GM23338 (cell line): Measurements from ENCODE around the gene SMG7. TPM values are rescaled to one million over a fixed set of nuclear protein-coding genes. Genes with fewer than 3 reads are reported as not detected.

ENCODE experiments used
- ATAC-seq: fragments of 200-7000 bp; cut with Tn5 transposase; 3 replicates; pipeline ENCODE4 v1.9.1; 2020
- DNase-seq: peaks from one replicate; pipeline ENCODE4 v3.0.0-alpha.2; 2015; ENCODE audit warnings: low spot score
- H2AFZ ChIP-seq: fragments of 200-600 bp; sonication (generic); 2 replicates; pipeline ENCODE4 v1.8.0; 2016; ENCODE audit warnings: antibody characterized with exemption, mild to moderate bottlenecking, moderate library complexity
- H3F3A ChIP-seq: fragments of 200-600 bp; sonication (generic); replicated peaks from 2 replicates; pipeline ENCODE4 v1.8.0; 2017; ENCODE audit warnings: antibody characterized with exemption, mixed run types, low read depth
- H3K27ac ChIP-seq: fragments of 200-600 bp; sonication (generic); 2 replicates; pipeline ENCODE4 v1.6.1; 2016; ENCODE audit warnings: low read depth
- H3K27me3 ChIP-seq: fragments of 200-600 bp; sonication (generic); 2 replicates; pipeline ENCODE4 v1.8.0; 2016; ENCODE audit warnings: mild to moderate bottlenecking, mixed run types, moderate library complexity; ENCODE audit not compliant: insufficient read depth
- H3K36me3 ChIP-seq: fragments of 200-600 bp; sonication (generic); 2 replicates; pipeline ENCODE4 v1.8.0; 2016; ENCODE audit warnings: mild to moderate bottlenecking; ENCODE audit not compliant: insufficient read depth
- H3K4me1 ChIP-seq: fragments of 200-600 bp; sonication (generic); 2 replicates; pipeline ENCODE4 v1.8.0; 2016; ENCODE audit warnings: mild to moderate bottlenecking, moderate library complexity; ENCODE audit not compliant: insufficient read depth
- H3K4me2 ChIP-seq: fragments of 200-600 bp; sonication (generic); 2 replicates; pipeline ENCODE4 v1.7.1; 2017; ENCODE audit warnings: mixed run types
- H3K4me3 ChIP-seq: fragments of 200-600 bp; sonication (generic); 2 replicates; pipeline ENCODE4 v1.6.1; 2016; ENCODE audit warnings: mixed run types
- H3K79me2 ChIP-seq: fragments of 200-600 bp; sonication (generic); replicated peaks from 2 replicates; pipeline ENCODE4 v1.8.0; 2017; ENCODE audit warnings: mild to moderate bottlenecking; ENCODE audit not compliant: insufficient read depth
- H3K9me2 ChIP-seq: fragments of 200-600 bp; sonication (generic); 2 replicates; pipeline ENCODE4 v1.8.0; 2017; ENCODE audit not compliant: insufficient read depth
- H4K20me1 ChIP-seq: fragments of 200-600 bp; sonication (generic); replicated peaks from 2 replicates; pipeline ENCODE4 v1.8.0; 2017; ENCODE audit warnings: mild to moderate bottlenecking; ENCODE audit not compliant: insufficient read depth
- H3K27ac Mint-ChIP-seq: 2 replicates; pipeline ENCODE4 v1.8.0; 2020; ENCODE audit warnings: inconsistent platforms, mild to moderate bottlenecking, moderate library complexity, mixed read lengths
- H3K27me3 Mint-ChIP-seq: 3 replicates; pipeline ENCODE4 v1.8.0; 2022; ENCODE audit warnings: low read depth, mild to moderate bottlenecking, moderate library complexity, mixed read lengths, inconsistent platforms; ENCODE audit not compliant: insufficient read depth, poor library complexity
- H3K36me3 Mint-ChIP-seq: 3 replicates; pipeline ENCODE4 v1.8.0; 2021; ENCODE audit warnings: low read depth, mild to moderate bottlenecking, inconsistent platforms, moderate library complexity, mixed read lengths
- H3K4me1 Mint-ChIP-seq: 3 replicates; pipeline ENCODE4 v1.8.0; 2020; ENCODE audit warnings: mild to moderate bottlenecking, inconsistent platforms, mixed read lengths
- H3K4me3 Mint-ChIP-seq: 3 replicates; pipeline ENCODE4 v1.8.0; 2021; ENCODE audit warnings: moderate library complexity, mild to moderate bottlenecking, inconsistent platforms, mixed read lengths
- H3K9me3 Mint-ChIP-seq: 3 replicates; pipeline ENCODE4 v1.8.0; 2020; ENCODE audit warnings: moderate library complexity, mild to moderate bottlenecking, inconsistent platforms, mixed read lengths
- CREB1 ChIP-seq: fragments of 250-450 bp; sonication (Bioruptor Pico); IDR thresholded peaks from 2 replicates; pipeline ENCODE4 v1.5.0; 2020; ENCODE audit warnings: low read depth, mild to moderate bottlenecking, moderate library complexity
- CTCF ChIP-seq, 2 experiments: fragments of 200-600 bp in 1 of 2; sonication (generic) in 1 of 2; conservative IDR thresholded peaks; 2 replicates each; pipeline versions ENCODE4 v1.5.1 to v1.6.1; 2016 to 2017; ENCODE audit warnings: antibody characterized with exemption in 2 of 2, low read depth in 2 of 2, mild to moderate bottlenecking in 2 of 2, moderate library complexity in 1 of 2
- EZH2 ChIP-seq: fragments of 200-600 bp; sonication (generic); IDR thresholded peaks from one replicate; pipeline ENCODE4 v1.8.0; 2017; ENCODE audit warnings: antibody characterized with exemption, mild to moderate bottlenecking, low read depth; ENCODE audit not compliant: unreplicated experiment
- EZH2phosphoT487 ChIP-seq: fragments of 200-600 bp; sonication (generic); IDR thresholded peaks from one replicate; pipeline ENCODE4 v1.8.1; 2018; ENCODE audit warnings: antibody characterized with exemption; ENCODE audit not compliant: unreplicated experiment
- JUNB ChIP-seq: IDR thresholded peaks from one replicate; pipeline ENCODE4 v1.6.1; 2016; ENCODE audit warnings: antibody characterized with exemption; ENCODE audit not compliant: unreplicated experiment
- NANOG ChIP-seq: IDR thresholded peaks from 2 replicates; pipeline ENCODE4 v1.6.1; 2016; ENCODE audit warnings: antibody characterized with exemption, borderline replicate concordance
- POLR2AphosphoS5 ChIP-seq: IDR thresholded peaks from 2 replicates; pipeline ENCODE4 v1.6.1; 2016; ENCODE audit warnings: antibody characterized with exemption, low read depth
- STAT1 ChIP-seq: IDR thresholded peaks from one replicate; pipeline ENCODE4 v1.6.1; 2016; ENCODE audit warnings: antibody characterized with exemption; ENCODE audit not compliant: unreplicated experiment
- ZNF114 ChIP-seq: fragments of 250-450 bp; sonication (Bioruptor Pico); IDR thresholded peaks from 2 replicates; pipeline ENCODE4 v1.5.0; 2020; ENCODE audit warnings: mild to moderate bottlenecking, moderate library complexity
- ZNF331 ChIP-seq: fragments of 250-450 bp; sonication (Bioruptor Pico); IDR thresholded peaks from 2 replicates; pipeline ENCODE4 v1.5.0; 2020; ENCODE audit warnings: low read depth, mild to moderate bottlenecking, moderate library complexity
- polyA plus RNA-seq: library from polyadenylated mRNA; unstranded; fragments of >200 nt; fragmentation: Nextera tagmentation; extraction: Ambion mirVana; gene quantifications from 2 replicates; pipeline ENCODE4 v1.2.1, GENCODE V29; 2016
- total RNA-seq: library from RNA; depleted of rRNA; stranded (reverse); fragments of >200 nt; shearing (Covaris generic); gene quantifications from 2 replicates; pipeline ENCODE4 v1.2.3, GENCODE V29; 2014
- TF ChIP-seq, protein P1 (sequence below): fragments of 250-450 bp; sonication (Bioruptor Pico); IDR thresholded peaks from 2 replicates; pipeline ENCODE4 v1.5.0; 2020; ENCODE audit warnings: mild to moderate bottlenecking, moderate library complexity
- TF ChIP-seq, protein P2 (sequence below): IDR thresholded peaks from 2 replicates; pipeline ENCODE4 v1.6.1; 2016; ENCODE audit warnings: antibody characterized with exemption
- TF ChIP-seq, protein P3 (sequence below): IDR thresholded peaks from one replicate; pipeline ENCODE4 v1.6.1; 2018; ENCODE audit warnings: antibody characterized with exemption; ENCODE audit not compliant: unreplicated experiment

Gene SMG7
- total and polyA plus RNA-seq, 2 experiments from 2014 or later = 33.0 to 79.4 TPM

- H3K9me3 Mint-ChIP-seq = no peaks in the 10 kb centered on the region
- no peak for ATAC-seq
- peaks cover 7% of the 10 kb centered on the region for H3K27me3 Mint-ChIP-seq
- H3K36me3 Mint-ChIP-seq = peaks cover 79% of the 10 kb centered on the region
- TF ChIP-seq CTCF (conservative IDR thresholded peaks at IDR 0.05; ENCODE audit: low read depth in 2 of 2) (no peak), ZNF114 (CRISPR knock-in tag) (no peak), ZNF331 (CRISPR knock-in tag) (no peak), NANOG (no peak), STAT1 (no peak), EZH2 (no peak), POLR2AphosphoS5 (no peak), JUNB (no peak), CREB1 (CRISPR knock-in tag) (no peak), EZH2phosphoT487 (no peak)
- TF ChIP-seq, protein P1, sequence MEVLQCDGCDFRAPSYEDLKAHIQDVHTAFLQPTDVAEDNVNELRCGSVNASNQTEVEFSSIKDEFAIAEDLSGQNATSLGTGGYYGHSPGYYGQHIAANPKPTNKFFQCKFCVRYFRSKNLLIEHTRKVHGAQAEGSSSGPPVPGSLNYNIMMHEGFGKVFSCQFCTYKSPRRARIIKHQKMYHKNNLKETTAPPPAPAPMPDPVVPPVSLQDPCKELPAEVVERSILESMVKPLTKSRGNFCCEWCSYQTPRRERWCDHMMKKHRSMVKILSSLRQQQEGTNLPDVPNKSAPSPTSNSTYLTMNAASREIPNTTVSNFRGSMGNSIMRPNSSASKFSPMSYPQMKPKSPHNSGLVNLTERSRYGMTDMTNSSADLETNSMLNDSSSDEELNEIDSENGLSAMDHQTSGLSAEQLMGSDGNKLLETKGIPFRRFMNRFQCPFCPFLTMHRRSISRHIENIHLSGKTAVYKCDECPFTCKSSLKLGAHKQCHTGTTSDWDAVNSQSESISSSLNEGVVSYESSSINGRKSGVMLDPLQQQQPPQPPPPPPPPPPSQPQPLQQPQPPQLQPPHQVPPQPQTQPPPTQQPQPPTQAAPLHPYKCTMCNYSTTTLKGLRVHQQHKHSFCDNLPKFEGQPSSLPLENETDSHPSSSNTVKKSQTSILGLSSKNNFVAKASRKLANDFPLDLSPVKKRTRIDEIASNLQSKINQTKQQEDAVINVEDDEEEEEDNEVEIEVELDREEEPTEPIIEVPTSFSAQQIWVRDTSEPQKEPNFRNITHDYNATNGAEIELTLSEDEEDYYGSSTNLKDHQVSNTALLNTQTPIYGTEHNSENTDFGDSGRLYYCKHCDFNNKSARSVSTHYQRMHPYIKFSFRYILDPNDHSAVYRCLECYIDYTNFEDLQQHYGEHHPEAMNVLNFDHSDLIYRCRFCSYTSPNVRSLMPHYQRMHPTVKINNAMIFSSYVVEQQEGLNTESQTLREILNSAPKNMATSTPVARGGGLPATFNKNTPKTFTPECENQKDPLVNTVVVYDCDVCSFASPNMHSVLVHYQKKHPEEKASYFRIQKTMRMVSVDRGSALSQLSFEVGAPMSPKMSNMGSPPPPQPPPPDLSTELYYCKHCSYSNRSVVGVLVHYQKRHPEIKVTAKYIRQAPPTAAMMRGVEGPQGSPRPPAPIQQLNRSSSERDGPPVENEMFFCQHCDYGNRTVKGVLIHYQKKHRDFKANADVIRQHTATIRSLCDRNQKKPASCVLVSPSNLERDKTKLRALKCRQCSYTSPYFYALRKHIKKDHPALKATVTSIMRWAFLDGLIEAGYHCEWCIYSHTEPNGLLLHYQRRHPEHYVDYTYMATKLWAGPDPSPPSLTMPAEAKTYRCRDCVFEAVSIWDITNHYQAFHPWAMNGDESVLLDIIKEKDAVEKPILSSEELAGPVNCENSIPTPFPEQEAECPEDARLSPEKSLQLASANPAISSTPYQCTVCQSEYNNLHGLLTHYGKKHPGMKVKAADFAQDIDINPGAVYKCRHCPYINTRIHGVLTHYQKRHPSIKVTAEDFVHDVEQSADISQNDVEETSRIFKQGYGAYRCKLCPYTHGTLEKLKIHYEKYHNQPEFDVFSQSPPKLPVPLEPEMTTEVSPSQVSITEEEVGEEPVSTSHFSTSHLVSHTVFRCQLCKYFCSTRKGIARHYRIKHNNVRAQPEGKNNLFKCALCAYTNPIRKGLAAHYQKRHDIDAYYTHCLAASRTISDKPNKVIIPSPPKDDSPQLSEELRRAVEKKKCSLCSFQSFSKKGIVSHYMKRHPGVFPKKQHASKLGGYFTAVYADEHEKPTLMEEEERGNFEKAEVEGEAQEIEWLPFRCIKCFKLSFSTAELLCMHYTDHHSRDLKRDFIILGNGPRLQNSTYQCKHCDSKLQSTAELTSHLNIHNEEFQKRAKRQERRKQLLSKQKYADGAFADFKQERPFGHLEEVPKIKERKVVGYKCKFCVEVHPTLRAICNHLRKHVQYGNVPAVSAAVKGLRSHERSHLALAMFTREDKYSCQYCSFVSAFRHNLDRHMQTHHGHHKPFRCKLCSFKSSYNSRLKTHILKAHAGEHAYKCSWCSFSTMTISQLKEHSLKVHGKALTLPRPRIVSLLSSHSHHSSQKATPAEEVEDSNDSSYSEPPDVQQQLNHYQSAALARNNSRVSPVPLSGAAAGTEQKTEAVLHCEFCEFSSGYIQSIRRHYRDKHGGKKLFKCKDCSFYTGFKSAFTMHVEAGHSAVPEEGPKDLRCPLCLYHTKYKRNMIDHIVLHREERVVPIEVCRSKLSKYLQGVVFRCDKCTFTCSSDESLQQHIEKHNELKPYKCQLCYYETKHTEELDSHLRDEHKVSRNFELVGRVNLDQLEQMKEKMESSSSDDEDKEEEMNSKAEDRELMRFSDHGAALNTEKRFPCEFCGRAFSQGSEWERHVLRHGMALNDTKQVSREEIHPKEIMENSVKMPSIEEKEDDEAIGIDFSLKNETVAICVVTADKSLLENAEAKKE (CRISPR knock-in tag) = no peak
- TF ChIP-seq, protein P2, sequence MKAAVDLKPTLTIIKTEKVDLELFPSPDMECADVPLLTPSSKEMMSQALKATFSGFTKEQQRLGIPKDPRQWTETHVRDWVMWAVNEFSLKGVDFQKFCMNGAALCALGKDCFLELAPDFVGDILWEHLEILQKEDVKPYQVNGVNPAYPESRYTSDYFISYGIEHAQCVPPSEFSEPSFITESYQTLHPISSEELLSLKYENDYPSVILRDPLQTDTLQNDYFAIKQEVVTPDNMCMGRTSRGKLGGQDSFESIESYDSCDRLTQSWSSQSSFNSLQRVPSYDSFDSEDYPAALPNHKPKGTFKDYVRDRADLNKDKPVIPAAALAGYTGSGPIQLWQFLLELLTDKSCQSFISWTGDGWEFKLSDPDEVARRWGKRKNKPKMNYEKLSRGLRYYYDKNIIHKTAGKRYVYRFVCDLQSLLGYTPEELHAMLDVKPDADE = no peak
- TF ChIP-seq, protein P3, sequence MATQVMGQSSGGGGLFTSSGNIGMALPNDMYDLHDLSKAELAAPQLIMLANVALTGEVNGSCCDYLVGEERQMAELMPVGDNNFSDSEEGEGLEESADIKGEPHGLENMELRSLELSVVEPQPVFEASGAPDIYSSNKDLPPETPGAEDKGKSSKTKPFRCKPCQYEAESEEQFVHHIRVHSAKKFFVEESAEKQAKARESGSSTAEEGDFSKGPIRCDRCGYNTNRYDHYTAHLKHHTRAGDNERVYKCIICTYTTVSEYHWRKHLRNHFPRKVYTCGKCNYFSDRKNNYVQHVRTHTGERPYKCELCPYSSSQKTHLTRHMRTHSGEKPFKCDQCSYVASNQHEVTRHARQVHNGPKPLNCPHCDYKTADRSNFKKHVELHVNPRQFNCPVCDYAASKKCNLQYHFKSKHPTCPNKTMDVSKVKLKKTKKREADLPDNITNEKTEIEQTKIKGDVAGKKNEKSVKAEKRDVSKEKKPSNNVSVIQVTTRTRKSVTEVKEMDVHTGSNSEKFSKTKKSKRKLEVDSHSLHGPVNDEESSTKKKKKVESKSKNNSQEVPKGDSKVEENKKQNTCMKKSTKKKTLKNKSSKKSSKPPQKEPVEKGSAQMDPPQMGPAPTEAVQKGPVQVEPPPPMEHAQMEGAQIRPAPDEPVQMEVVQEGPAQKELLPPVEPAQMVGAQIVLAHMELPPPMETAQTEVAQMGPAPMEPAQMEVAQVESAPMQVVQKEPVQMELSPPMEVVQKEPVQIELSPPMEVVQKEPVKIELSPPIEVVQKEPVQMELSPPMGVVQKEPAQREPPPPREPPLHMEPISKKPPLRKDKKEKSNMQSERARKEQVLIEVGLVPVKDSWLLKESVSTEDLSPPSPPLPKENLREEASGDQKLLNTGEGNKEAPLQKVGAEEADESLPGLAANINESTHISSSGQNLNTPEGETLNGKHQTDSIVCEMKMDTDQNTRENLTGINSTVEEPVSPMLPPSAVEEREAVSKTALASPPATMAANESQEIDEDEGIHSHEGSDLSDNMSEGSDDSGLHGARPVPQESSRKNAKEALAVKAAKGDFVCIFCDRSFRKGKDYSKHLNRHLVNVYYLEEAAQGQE = no peak
- no peak overlapping the region for H3K27ac Mint-ChIP-seq
- Histone ChIP-seq H3K4me3 (no peak overlapping the region), H3K27ac (no peak overlapping the region), H3K79me2 (no peaks in the 10 kb centered on the region), H3K9me2 (no peaks in the 10 kb centered on the region), H3K4me2 (no peak overlapping the region), H3K36me3 (peaks cover 61% of the 10 kb centered on the region), H3F3A (peaks cover 3% of the 10 kb centered on the region; the same call in 1 of the 2 replicates), H3K4me1 (peaks cover 15% of the 10 kb centered on the region), H2AFZ (no peak overlapping the region), H4K20me1 (peaks cover 4% of the 10 kb centered on the region; the same call in 1 of the 2 replicates), H3K27me3 (no peaks in the 10 kb centered on the region)
- H3K4me3 Mint-ChIP-seq = no peak overlapping the region
- no peak for DNase-seq
- peaks cover 33% of the 10 kb centered on the region for H3K4me1 Mint-ChIP-seq
Measured at GRCh38 chr1:183548116-183548515, 75.8 kb downstream of the SMG7 start.
